Hepatocyte (in vitro differentiated cells): ENCODE measurements around the gene PRR14L.

Experiments used
- CTCF ChIP-seq: fragments of 200-600 bp; sonication (generic); IDR thresholded peaks from 2 replicates; pipeline ENCODE4 v1.5.1; 2016; ENCODE audit warnings: antibody characterized with exemption, mild to moderate bottlenecking; ENCODE audit not compliant: poor library complexity
- EZH2 ChIP-seq: fragments of 200-600 bp; sonication (generic); IDR thresholded peaks from 2 replicates; pipeline ENCODE4 v1.6.1; 2016; ENCODE audit warnings: antibody characterized with exemption, mild to moderate bottlenecking, borderline replicate concordance
- EZH2phosphoT487 ChIP-seq: fragments of 200-600 bp; sonication (generic); IDR thresholded peaks from one replicate; pipeline ENCODE4 v1.6.1; 2018; ENCODE audit warnings: antibody characterized with exemption, mild to moderate bottlenecking, low read depth, moderate library complexity; ENCODE audit not compliant: unreplicated experiment, severe bottlenecking

- no peak for TF ChIP-seq CTCF
- TF ChIP-seq EZH2phosphoT487, result no peak
- TF ChIP-seq EZH2, result no peak
Measured at GRCh38 chr22:31680861-31681341, 69.0 kb downstream of the PRR14L start.
